Esophagus (tissue), 2 donors: ENCODE measurements around the gene MSH4. TPM values are rescaled to one million over a fixed set of nuclear protein-coding genes. Genes with fewer than 3 reads are reported as not detected.

Source experiments
- H3K27ac ChIP-seq, 2 donors: one replicate each; pipeline ENCODE4 v1.5.1; 2013; ENCODE audit warnings: low read depth in 2 of 2, mild to moderate bottlenecking in 2 of 2, inconsistent platforms in 1 of 2, low read length in 1 of 2, moderate library complexity in 1 of 2
- H3K27me3 ChIP-seq, 2 donors: one replicate each; pipeline ENCODE4 v1.6.1; 2013; ENCODE audit warnings: low read length in 2 of 2, control low read depth in 1 of 2, mild to moderate bottlenecking in 1 of 2; ENCODE audit not compliant: insufficient read depth in 2 of 2, control insufficient read depth in 1 of 2
- H3K36me3 ChIP-seq, 2 donors: one replicate each; pipeline ENCODE4 v1.6.1; 2013; ENCODE audit warnings: low read length in 1 of 2; ENCODE audit not compliant: control insufficient read depth in 2 of 2, insufficient read depth in 2 of 2
- H3K4me1 ChIP-seq, 2 donors: one replicate each; pipeline ENCODE4 v1.6.1; 2013; ENCODE audit warnings: low read length in 1 of 2; ENCODE audit not compliant: control insufficient read depth in 2 of 2, insufficient read depth in 2 of 2
- H3K4me3 ChIP-seq, 2 donors: one replicate each; pipeline ENCODE4 v1.5.1; 2013; ENCODE audit warnings: low read length in 2 of 2, mild to moderate bottlenecking in 2 of 2, low read depth in 1 of 2, moderate library complexity in 1 of 2
- H3K9me3 ChIP-seq, 2 donors: one replicate each; pipeline ENCODE4 v1.6.1; 2013; ENCODE audit warnings: mild to moderate bottlenecking in 2 of 2, low read depth in 1 of 2, low read length in 1 of 2, moderate library complexity in 1 of 2; ENCODE audit not compliant: control insufficient read depth in 2 of 2, insufficient read depth in 1 of 2
- WGBS, 2 donors: extraction: QIAGEN DNeasy Blood & Tissue Kit; methylation state at CpG; one replicate each; pipeline ENCODE4 v1.1.7; 2013; 5-methylcytosine and 5-hydroxymethylcytosine counted together
- polyA plus RNA-seq, 2 donors: library from polyadenylated mRNA; stranded (reverse); fragments of 200-250 nt; gene quantifications; one replicate each; pipeline ENCODE4 v1.2.3, GENCODE V29; 2013
- donor health status: healthy with polysubstance abuse.
- donor health status: Bipolar disorder and iron deficiency.

The MSH4 gene
- polyA plus RNA-seq, 2 donors = 0.05 to 0.16 TPM

DNA sequence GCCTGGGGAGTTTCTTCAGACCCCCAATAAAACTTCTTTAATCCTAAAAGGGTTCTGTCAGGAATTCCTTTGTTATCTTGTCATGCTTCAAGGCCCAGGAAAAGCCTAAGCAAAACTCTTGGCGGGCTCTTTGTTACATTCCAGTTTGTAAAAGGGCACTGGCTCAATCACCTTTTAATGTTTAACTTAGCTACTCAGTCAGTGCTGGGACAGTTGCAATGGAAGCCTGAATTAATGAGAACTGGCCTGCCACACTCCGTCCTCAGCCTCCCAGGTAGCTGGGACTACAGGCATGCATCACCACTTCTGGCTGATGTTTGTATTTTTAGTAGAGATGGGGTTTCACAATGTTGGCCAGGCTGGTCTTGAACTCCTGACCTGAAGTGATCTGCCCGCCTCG is 156.8 kb downstream of the MSH4 start:
- 76 to 80% methylated on average over 4 of the region's 4 CpGs for WGBS, 2 donors
- H3K4me3 ChIP-seq = no peak overlapping the region
- H3K9me3 ChIP-seq = no peaks in the 10 kb centered on the region
- H3K27ac ChIP-seq = no peak overlapping the region
- no peaks in the 10 kb centered on the region for H3K27me3 ChIP-seq
- no peaks in the 10 kb centered on the region for H3K36me3 ChIP-seq
- no peaks in the 10 kb centered on the region for H3K4me1 ChIP-seq

DNA sequence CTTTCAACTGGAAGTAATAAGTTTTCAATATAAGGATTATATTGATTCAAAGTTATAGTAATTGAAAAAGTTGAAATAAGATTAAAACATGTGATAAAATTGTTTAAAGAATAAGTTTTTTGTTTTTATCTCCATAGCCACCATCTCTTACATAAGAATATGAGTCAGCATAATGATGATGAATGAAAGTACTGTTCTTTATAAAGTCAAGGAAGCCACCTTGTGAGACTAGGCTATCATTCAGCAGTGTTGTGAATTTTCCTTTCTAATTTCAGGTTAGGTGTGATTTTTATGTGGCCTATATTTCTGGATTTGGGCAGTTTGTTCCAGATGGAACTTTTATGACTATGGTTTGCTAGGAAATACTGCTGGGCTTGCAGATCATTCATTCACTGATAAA is 157.9 kb downstream of the MSH4 start:
- no peaks in the 10 kb centered on the region for H3K36me3 ChIP-seq
- H3K4me1 ChIP-seq = no peaks in the 10 kb centered on the region
- H3K4me3 ChIP-seq = no peak overlapping the region
- no peaks in the 10 kb centered on the region for H3K9me3 ChIP-seq
- H3K27ac ChIP-seq = no peak overlapping the region
- H3K27me3 ChIP-seq = no peaks in the 10 kb centered on the region

Other genes with a start within 250 kb of the MSH4 start
- gene SLC44A5, start 185.8 kb upstream of the MSH4 start, polyA plus RNA-seq = 1 to 10 TPM in 1 of 2 donors, under 1 TPM in 1; 0.75 to 3.1 TPM
- gene ACADM, start 72.2 kb upstream of the MSH4 start, polyA plus RNA-seq = 10 to 100 TPM; 42.5 to 49.7 TPM
- gene RABGGTB, start 10.6 kb upstream of the MSH4 start, polyA plus RNA-seq = 10 to 100 TPM; 44.8 to 47.5 TPM
- gene ASB17, start 135.5 kb downstream of the MSH4 start, polyA plus RNA-seq = not detected